GM23338 (cell line): ENCODE results near the gene PDGFRA.

ENCODE experiments used
- CTCF ChIP-seq, 2 experiments: fragments of 200-600 bp in 1 of 2; sonication (generic) in 1 of 2; conservative IDR thresholded peaks; 2 replicates each; pipeline versions ENCODE4 v1.5.1 to v1.6.1; 2016 to 2017; ENCODE audit warnings: antibody characterized with exemption in 2 of 2, low read depth in 2 of 2, mild to moderate bottlenecking in 2 of 2, moderate library complexity in 1 of 2
- EZH2phosphoT487 ChIP-seq: fragments of 200-600 bp; sonication (generic); IDR thresholded peaks from one replicate; pipeline ENCODE4 v1.8.1; 2018; ENCODE audit warnings: antibody characterized with exemption; ENCODE audit not compliant: unreplicated experiment
- REST ChIP-seq: IDR thresholded peaks from one replicate; pipeline ENCODE4 v1.6.1; 2018; ENCODE audit warnings: antibody characterized with exemption; ENCODE audit not compliant: unreplicated experiment

- TF ChIP-seq CTCF (conservative IDR thresholded peaks at IDR 0.05; ENCODE audit: low read depth in 2 of 2) (peak; percentile 79 to 91), EZH2phosphoT487 (no peak), REST (no peak)
These were observed 1.0 kb upstream of the PDGFRA start for GRCh38 chr4:54228056-54228527.
